NT2/D1 (cell line): ENCODE measurements around the gene TBL1XR1.

Experiments
- SUZ12 ChIP-seq: IDR thresholded peaks from 2 replicates; pipeline ENCODE4 v1.6.1; 2011; ENCODE audit not compliant: insufficient read length, insufficient read depth; ENCODE audit errors: extremely low read depth
- YY1 ChIP-seq: IDR thresholded peaks from 2 replicates; pipeline ENCODE4 v1.6.1; 2011; ENCODE audit not compliant: insufficient read length, insufficient read depth
- ZNF274 ChIP-seq: IDR thresholded peaks from 2 replicates; pipeline ENCODE4 v1.6.1; 2011; ENCODE audit warnings: mild to moderate bottlenecking, low read depth, low read length

DNA sequence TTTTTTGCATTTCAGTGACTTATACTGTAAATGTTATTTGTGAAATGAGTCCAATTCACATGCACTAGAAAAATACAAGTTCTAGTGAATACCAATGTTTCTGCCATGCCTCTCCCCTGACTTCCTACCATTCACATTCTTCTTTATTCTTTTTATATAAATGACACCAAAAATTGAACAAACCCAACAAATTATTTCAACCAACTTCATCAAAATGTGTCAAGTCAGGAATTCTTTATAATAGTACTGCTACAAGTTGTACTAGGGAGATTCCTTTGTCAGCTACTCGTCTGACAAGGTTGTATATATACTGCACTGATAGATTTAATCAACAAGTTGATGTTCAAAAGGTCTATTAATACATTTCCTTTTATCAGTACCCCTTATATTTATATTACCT is 3.0 kb downstream of the TBL1XR1 start:
- TF ChIP-seq YY1, result no peak
- no peak for TF ChIP-seq SUZ12
- TF ChIP-seq ZNF274, result no peak
